ENCODE results near the gene SNRNP48. TPM values are rescaled to one million over a fixed set of nuclear protein-coding genes. Genes with fewer than 3 reads are reported as not detected.

Gene SNRNP48
- total RNA-seq, 2 donors from 2014 or later = 13.9 to 19.5 TPM

- Histone ChIP-seq H3K4me3 (ENCODE audit: low read length) (peak within 1 kb of the TSS; percentile 90), H3K9me3 (ENCODE audit: control insufficient read depth, low read length) (no peaks in the 10 kb centered on the region), H3K9ac (ENCODE audit: extremely low read depth, low read length, poor library complexity, severe bottlenecking) (peak within 1 kb of the TSS; percentile 83), H3K4me1 (ENCODE audit: control insufficient read depth, insufficient read depth, low read length) (peaks cover 10% of the 10 kb centered on the region), H3K27me3 (ENCODE audit: control insufficient read depth, insufficient read depth, low read length, poor library complexity, severe bottlenecking) (peaks cover 12% of the 10 kb centered on the region), H3K27ac (ENCODE audit: low read depth, low read length) (peak within 1 kb of the TSS; percentile 45), H3K36me3 (ENCODE audit: control insufficient read depth, insufficient read depth, low read length) (no peaks in the 10 kb centered on the region)
- 0% methylated on average over 30 to 105 of the region's 105 CpGs for WGBS, 2 experiments (ENCODE audit: insufficient coverage in 1 of 2, insufficient read length in 1 of 2)
- no peak for TF ChIP-seq CTCF (conservative IDR thresholded peaks at IDR 0.05)
- Mint-ChIP-seq H3K27me3 (ENCODE audit: insufficient read depth) (peaks cover 33% of the 10 kb centered on the region), H3K9me3 (no peaks in the 10 kb centered on the region), H3K36me3 (ENCODE audit: low read depth) (no peaks in the 10 kb centered on the region), H3K4me1 (peaks cover 32% of the 10 kb centered on the region), H3K27ac (peak within 1 kb of the TSS; percentile 95), H3K4me3 (peak within 1 kb of the TSS; percentile 91)
- peak; percentile 91 for DNase-seq
These were observed 48.6 kb upstream of the SNRNP48 start, which contains the start of gene DSP for GRCh38 chr6:7541175-7542064. Gene DSP (plus strand): TSS chr6:7541671. CDS start chr6:7541916, 245 bp downstream.

GRCh38 chr6:7542065-7542873 is 47.7 kb upstream of the SNRNP48 start:
- peak overlapping the region; percentile 95 for H3K27ac Mint-ChIP-seq
- peak overlapping the region; percentile 45 for H3K27ac ChIP-seq (ENCODE audit: low read depth, low read length)

More at GRCh38 chr6:7542065-7542873, 47.7 kb upstream of the SNRNP48 start:
- Mint-ChIP-seq H3K9me3 (no peaks in the 10 kb centered on the region), H3K27me3 (ENCODE audit: insufficient read depth) (peaks cover 27% of the 10 kb centered on the region), H3K4me3 (peak overlapping the region; percentile 91), H3K36me3 (ENCODE audit: low read depth) (peaks cover 5% of the 10 kb centered on the region), H3K4me1 (peaks cover 39% of the 10 kb centered on the region)
- peak; percentile 87 for DNase-seq
- Histone ChIP-seq H3K4me3 (ENCODE audit: low read length) (peak overlapping the region; percentile 90), H3K9ac (ENCODE audit: extremely low read depth, low read length, poor library complexity, severe bottlenecking) (peak overlapping the region; percentile 83), H3K4me1 (ENCODE audit: control insufficient read depth, insufficient read depth, low read length) (peaks cover 10% of the 10 kb centered on the region), H3K9me3 (ENCODE audit: control insufficient read depth, low read length) (no peaks in the 10 kb centered on the region), H3K27me3 (ENCODE audit: control insufficient read depth, insufficient read depth, low read length, poor library complexity, severe bottlenecking) (peaks cover 11% of the 10 kb centered on the region), H3K36me3 (ENCODE audit: control insufficient read depth, insufficient read depth, low read length) (peaks cover 7% of the 10 kb centered on the region)
- WGBS, 2 experiments (ENCODE audit: insufficient coverage in 1 of 2, insufficient read length in 1 of 2) = 0 to 1% methylated on average over 23 to 80 of the region's 80 CpGs
- no peak for TF ChIP-seq CTCF (conservative IDR thresholded peaks at IDR 0.05)
